HepG2 (cell line): Measurements from ENCODE around the gene TM9SF4. TPM values are rescaled to one million over a fixed set of nuclear protein-coding genes. Genes with fewer than 3 reads are reported as not detected.
A peak's percentile ranks its signal among the peaks of the same experiment; 100 is the strongest.

ENCODE experiments used
- ARID4A ChIP-seq: sonication (generic); formaldehyde crosslinking; IDR thresholded peaks from 2 replicates; pipeline ENCODE4 v1.5.0; 2020; ENCODE audit warnings: mild to moderate bottlenecking, missing genetic modification reagents, borderline replicate concordance
- FOXC1 ChIP-seq: sonication (generic); formaldehyde crosslinking; IDR thresholded peaks from 2 replicates; pipeline ENCODE4 v1.8.0; 2022; ENCODE audit warnings: mild to moderate bottlenecking, missing genetic modification reagents, borderline replicate concordance
- LCORL ChIP-seq, 2 experiments: fragments of 450-650 bp in 1 of 2; sonication (generic) in 1 of 2; formaldehyde crosslinking in 1 of 2; IDR thresholded peaks; 2 replicates each; pipeline versions ENCODE4 v1.5.0 to v1.6.1; 2017 to 2020; ENCODE audit warnings: antibody characterized with exemption in 1 of 2, missing genetic modification reagents in 1 of 2
- ZBTB4 ChIP-seq: sonication (generic); formaldehyde crosslinking; IDR thresholded peaks from 2 replicates; pipeline ENCODE4 v1.4.0; 2020; ENCODE audit warnings: missing genetic modification reagents, mild to moderate bottlenecking, borderline replicate concordance
- ZNF275 ChIP-seq: sonication (generic); formaldehyde crosslinking; IDR thresholded peaks from 2 replicates; pipeline ENCODE4 v1.8.0; 2022; ENCODE audit warnings: missing genetic modification reagents, mild to moderate bottlenecking, inconsistent platforms, borderline replicate concordance
- ZNF280B ChIP-seq: sonication (generic); formaldehyde crosslinking; IDR thresholded peaks from 2 replicates; pipeline ENCODE4 v1.5.0; 2020; ENCODE audit warnings: missing genetic modification reagents, mild to moderate bottlenecking, borderline replicate concordance
- ZNF597 ChIP-seq: sonication (generic); formaldehyde crosslinking; IDR thresholded peaks from 2 replicates; pipeline ENCODE4 v1.5.0; 2020; ENCODE audit warnings: missing genetic modification reagents
- ZNF619 ChIP-seq: sonication (generic); formaldehyde crosslinking; IDR thresholded peaks from 2 replicates; pipeline ENCODE4 v1.4.0; 2020; ENCODE audit warnings: mild to moderate bottlenecking, missing genetic modification reagents
- ZNF883 ChIP-seq: sonication (generic); formaldehyde crosslinking; IDR thresholded peaks from 2 replicates; pipeline ENCODE4 v1.5.1; 2020; ENCODE audit warnings: mild to moderate bottlenecking, missing genetic modification reagents; ENCODE audit errors: not compliant biosample characterization
- polyA plus RNA-seq, 8 experiments: library from polyadenylated mRNA; depleted of rRNA in 3 of 8; stranded (reverse) in 7 of 8; unstranded in 1 of 8; fragments of >200 nt; fragmentation: Illumina TruSeq in 4 of 8; extraction: Trizol in 4 of 8; gene quantifications; 2 replicates each; pipeline versions ENCODE4 v1.2.1 to v1.2.3, GENCODE V29; 2011 to 2016; ENCODE audit warnings: low read depth in 4 of 8, missing spikeins in 1 of 8, mixed read lengths in 1 of 8; ENCODE audit not compliant: insufficient read depth in 1 of 8
- total RNA-seq, 5 experiments: library from RNA; depleted of rRNA; stranded (reverse); fragments of >200 nt; fragmentation: Illumina TruSeq; extraction: Trizol; gene quantifications; 2 replicates each; pipeline ENCODE4 v1.2.3, GENCODE V29; 2016; ENCODE audit warnings: low read depth in 1 of 5

The TM9SF4 gene
- total and polyA plus RNA-seq, 2 of the 13 experiments (the other 11 are each of a cell fraction or from before 2014, with no cell fraction given) = 53.5 to 171 TPM

- TF ChIP-seq ZBTB4 = no peak
- TF ChIP-seq ZNF597 (CRISPR knock-in tag) = no peak
- no peak for TF ChIP-seq ZNF619 (CRISPR knock-in tag)
- TF ChIP-seq LCORL (IDR thresholded peaks at IDR 0.05) = no peak
- TF ChIP-seq LCORL (CRISPR knock-in tag; IDR thresholded peaks at IDR 0.05) = peak; percentile 92
- TF ChIP-seq ZNF280B = no peak; the same call in 1 of the 2 replicates
- 0 out of 2 replicates have a peak, but pooled peaks have one; percentile 65 for TF ChIP-seq FOXC1 (CRISPR knock-in tag)
- peak; percentile 25 for TF ChIP-seq ZNF883 (CRISPR knock-in tag)
- TF ChIP-seq ZNF275 = 0 out of 2 replicates have a peak, but pooled peaks have one; percentile 48
- TF ChIP-seq ARID4A (CRISPR knock-in tag) = peak; percentile 43; the same call in 1 of the 2 replicates
Observed at GRCh38 chr20:32155017-32155981, 45.8 kb downstream of the TM9SF4 start (continued).
